Mesenchymal stem cell (in vitro differentiated cells and primary cell): ENCODE data around the gene ANXA5.

Experiments
- DNase-seq: peaks from one replicate; pipeline ENCODE4 v3.0.0-alpha.2; 2013
- H2AFZ ChIP-seq: one replicate; pipeline ENCODE4 v1.6.1; 2013; ENCODE audit warnings: low read depth, mild to moderate bottlenecking, control low read depth, inconsistent platforms, low read length, moderate library complexity
- H2AK5ac ChIP-seq: 2 replicates; pipeline ENCODE4 v1.6.1; 2013; ENCODE audit warnings: low read length, moderate library complexity, mild to moderate bottlenecking, inconsistent platforms; ENCODE audit not compliant: severe bottlenecking
- H2BK120ac ChIP-seq: one replicate; pipeline ENCODE4 v1.6.1; 2013; ENCODE audit warnings: low read depth, mild to moderate bottlenecking, inconsistent platforms, low read length, moderate library complexity
- H2BK12ac ChIP-seq, 2 experiments: one replicate each; pipeline ENCODE4 v1.6.1; 2013; ENCODE audit warnings: inconsistent platforms in 2 of 2, low read length in 2 of 2, mild to moderate bottlenecking in 2 of 2, moderate library complexity in 2 of 2, control low read depth in 1 of 2
- H2BK15ac ChIP-seq: one replicate; pipeline ENCODE4 v1.6.1; 2013; ENCODE audit warnings: mild to moderate bottlenecking, low read depth, inconsistent platforms; ENCODE audit not compliant: poor library complexity, severe bottlenecking
- H2BK5ac ChIP-seq: 2 replicates; pipeline ENCODE4 v1.6.1; 2013; ENCODE audit warnings: low read depth, mild to moderate bottlenecking, low read length, control low read depth, inconsistent platforms; ENCODE audit not compliant: poor library complexity, severe bottlenecking
- H3K14ac ChIP-seq, 2 experiments: one replicate each; pipeline ENCODE4 v1.6.1; 2013; ENCODE audit warnings: inconsistent platforms in 2 of 2, low read length in 2 of 2, control low read depth in 1 of 2, mild to moderate bottlenecking in 1 of 2, moderate library complexity in 1 of 2
- H3K18ac ChIP-seq, 2 experiments: one replicate each; pipeline ENCODE4 v1.6.1; 2013; ENCODE audit warnings: inconsistent platforms in 2 of 2, low read length in 2 of 2, control low read depth in 1 of 2, low read depth in 1 of 2, mild to moderate bottlenecking in 1 of 2
- H3K23ac ChIP-seq, 2 experiments: one replicate each; pipeline ENCODE4 v1.6.1; 2013; ENCODE audit warnings: inconsistent platforms in 2 of 2, low read length in 2 of 2, mild to moderate bottlenecking in 2 of 2, moderate library complexity in 2 of 2, control low read depth in 1 of 2
- H3K27ac ChIP-seq: 2 replicates; pipeline ENCODE4 v1.5.1; 2013; ENCODE audit warnings: mild to moderate bottlenecking, moderate library complexity, low read length, control low read depth, inconsistent platforms; ENCODE audit not compliant: poor library complexity, severe bottlenecking
- H3K27me3 ChIP-seq, 2 experiments: 2 replicates each; pipeline versions ENCODE4 v1.6.1 to v1.7.0; 2013; ENCODE audit warnings: low read length in 2 of 2, mild to moderate bottlenecking in 2 of 2, moderate library complexity in 2 of 2, control low read depth in 1 of 2, inconsistent platforms in 1 of 2; ENCODE audit not compliant: control insufficient read depth in 1 of 2, insufficient read depth in 1 of 2
- H3K36me3 ChIP-seq, 2 experiments: 2 replicates each; pipeline versions ENCODE4 v1.6.1 to v1.7.0; 2013; ENCODE audit warnings: low read length in 2 of 2, control low read depth in 1 of 2, inconsistent platforms in 1 of 2, low read depth in 1 of 2, mild to moderate bottlenecking in 1 of 2; ENCODE audit not compliant: insufficient read depth in 2 of 2, control insufficient read depth in 1 of 2
- H3K4ac ChIP-seq, 2 experiments: one replicate each; pipeline ENCODE4 v1.6.1; 2013; ENCODE audit warnings: inconsistent platforms in 2 of 2, low read length in 2 of 2, mild to moderate bottlenecking in 2 of 2, moderate library complexity in 2 of 2, control low read depth in 1 of 2, low read depth in 1 of 2
- H3K4me1 ChIP-seq: 2 replicates; pipeline ENCODE4 v1.6.1; 2013; ENCODE audit warnings: low read depth, low read length, control low read depth; ENCODE audit not compliant: control insufficient read depth, insufficient read depth
- H3K4me2 ChIP-seq: 2 replicates; pipeline ENCODE4 v1.6.1; 2013; ENCODE audit warnings: low read length, mild to moderate bottlenecking, inconsistent platforms; ENCODE audit not compliant: poor library complexity, severe bottlenecking
- H3K4me3 ChIP-seq, 2 experiments: 2 replicates each; pipeline versions ENCODE4 v1.5.1 to v1.7.0; 2013; ENCODE audit warnings: low read length in 2 of 2, mild to moderate bottlenecking in 2 of 2, control low read depth in 1 of 2, low read depth in 1 of 2; ENCODE audit not compliant: insufficient read depth in 1 of 2
- H3K79me1 ChIP-seq: replicated peaks from 2 replicates; pipeline ENCODE4 v1.6.1; 2013; ENCODE audit warnings: mild to moderate bottlenecking, control low read depth, low read length, inconsistent platforms; ENCODE audit not compliant: poor library complexity, severe bottlenecking
- H3K9ac ChIP-seq: 2 replicates; pipeline ENCODE4 v1.7.0; 2013; ENCODE audit warnings: mild to moderate bottlenecking, low read length, moderate library complexity
- H3K9me3 ChIP-seq: 2 replicates; pipeline ENCODE4 v1.7.0; 2013; ENCODE audit warnings: mild to moderate bottlenecking, low read length; ENCODE audit not compliant: control insufficient read depth
- H4K8ac ChIP-seq: one replicate; pipeline ENCODE4 v1.6.1; 2013; ENCODE audit warnings: inconsistent platforms, mild to moderate bottlenecking, low read length, moderate library complexity
- H4K91ac ChIP-seq: one replicate; pipeline ENCODE4 v1.6.1; 2013; ENCODE audit warnings: mild to moderate bottlenecking, low read length, inconsistent platforms
- WGBS: methylation state at CpG from one replicate; pipeline ENCODE4 v1.1.7; 2013; ENCODE audit warnings: mixed read lengths; 5-methylcytosine and 5-hydroxymethylcytosine counted together

ANXA5 gene

GRCh38 chr4:121720109-121720508 is 23.3 kb upstream of the ANXA5 start:
- Histone ChIP-seq H2BK5ac (no peak overlapping the region), H3K23ac (no peak overlapping the region), H2AK5ac (no peak overlapping the region), H2BK12ac (no peak overlapping the region), H2AFZ (no peak overlapping the region), H3K14ac (no peak overlapping the region), H3K18ac (no peak overlapping the region), H3K27ac (no peak overlapping the region), H3K9ac (no peak overlapping the region), H3K27me3 (no peaks in the 10 kb centered on the region), H3K79me1 (no peaks in the 10 kb centered on the region), H2BK15ac (no peak overlapping the region), H2BK120ac (no peak overlapping the region), H3K4me1 (no peaks in the 10 kb centered on the region), H3K4me2 (no peak overlapping the region), H3K9me3 (no peaks in the 10 kb centered on the region), H3K4me3 (no peak overlapping the region), H4K91ac (no peak overlapping the region), H4K8ac (no peak overlapping the region), H3K36me3 (no peaks in the 10 kb centered on the region), H3K4ac (no peak overlapping the region)
- 78% methylated on average over 1 of the region's 1 CpG for WGBS
- no peak for DNase-seq

GRCh38 chr4:121717680-121718237 is 21.0 kb upstream of the ANXA5 start:
- H3K9ac ChIP-seq: peak overlapping the region; percentile 42
- H2AK5ac ChIP-seq: no peak overlapping the region
- H3K27me3 ChIP-seq: no peaks in the 10 kb centered on the region
- whole genome bisulfite sequencing: 88% methylated on average over 3 of the region's 4 CpGs
- H3K9me3 ChIP-seq: no peaks in the 10 kb centered on the region
- no peak overlapping the region for H2BK15ac ChIP-seq
- H3K79me1 ChIP-seq: no peaks in the 10 kb centered on the region
- no peaks in the 10 kb centered on the region for H3K4me1 ChIP-seq
- no peaks in the 10 kb centered on the region for H3K36me3 ChIP-seq
- H3K4me2 ChIP-seq: no peak overlapping the region
- no peak overlapping the region for H3K18ac ChIP-seq
- no peak overlapping the region for H3K4ac ChIP-seq
- H4K8ac ChIP-seq: no peak overlapping the region
- no peak overlapping the region for H2BK12ac ChIP-seq
- H2BK120ac ChIP-seq: no peak overlapping the region
- H3K14ac ChIP-seq: no peak overlapping the region
- no peak overlapping the region for H3K23ac ChIP-seq
- H2BK5ac ChIP-seq: no peak overlapping the region
- H2AFZ ChIP-seq: no peak overlapping the region
- H4K91ac ChIP-seq: no peak overlapping the region
- peak; percentile 81 for DNase-seq
- no peak overlapping the region for H3K27ac ChIP-seq
- H3K4me3 ChIP-seq: no peak overlapping the region

GRCh38 chr4:121714548-121714947 is 17.8 kb upstream of the ANXA5 start:
- Histone ChIP-seq H2BK5ac (no peak overlapping the region), H3K9me3 (no peaks in the 10 kb centered on the region), H2BK120ac (no peak overlapping the region), H3K23ac (no peak overlapping the region), H2BK15ac (no peak overlapping the region), H2AK5ac (no peak overlapping the region), H3K9ac (no peak overlapping the region), H2AFZ (no peak overlapping the region), H3K27ac (no peak overlapping the region), H3K36me3 (no peaks in the 10 kb centered on the region), H3K4me2 (no peak overlapping the region), H3K4me3 (no peak overlapping the region), H2BK12ac (no peak overlapping the region), H3K14ac (no peak overlapping the region), H4K91ac (no peak overlapping the region), H3K27me3 (no peaks in the 10 kb centered on the region), H4K8ac (no peak overlapping the region), H3K4me1 (peaks cover 2% of the 10 kb centered on the region), H3K79me1 (no peaks in the 10 kb centered on the region), H3K18ac (no peak overlapping the region), H3K4ac (no peak overlapping the region)
- DNase-seq: no peak
- WGBS: 86% methylated on average over 3 of the region's 4 CpGs

GRCh38 chr4:121712783-121713182 is 16.0 kb upstream of the ANXA5 start:
- no peak overlapping the region for H2BK120ac ChIP-seq
- H3K4me3 ChIP-seq: no peak overlapping the region
- H2AK5ac ChIP-seq: peak overlapping the region; percentile 96
- H3K27me3 ChIP-seq: no peaks in the 10 kb centered on the region
- no peak for DNase-seq
- no peak overlapping the region for H3K23ac ChIP-seq
- no peaks in the 10 kb centered on the region for H3K79me1 ChIP-seq
- H2BK15ac ChIP-seq: no peak overlapping the region
- no peak overlapping the region for H2AFZ ChIP-seq
- no peaks in the 10 kb centered on the region for H3K36me3 ChIP-seq
- no peak overlapping the region for H3K27ac ChIP-seq
- no peaks in the 10 kb centered on the region for H3K9me3 ChIP-seq
- no peak overlapping the region for H4K8ac ChIP-seq
- H3K18ac ChIP-seq: no peak overlapping the region
- H3K4me2 ChIP-seq: no peak overlapping the region
- no peak overlapping the region for H2BK12ac ChIP-seq
- H3K9ac ChIP-seq: no peak overlapping the region
- no peak overlapping the region for H3K4ac ChIP-seq
- H3K4me1 ChIP-seq: peaks cover 5% of the 10 kb centered on the region
- 96% methylated on average over 4 of the region's 4 CpGs for WGBS
- no peak overlapping the region for H2BK5ac ChIP-seq
- H4K91ac ChIP-seq: no peak overlapping the region
- H3K14ac ChIP-seq: no peak overlapping the region
